HEK293 (cell line): ENCODE data around the gene MYO1D.

ENCODE experiments used
- CTCF ChIA-PET: fragments of 350-600 bp; formaldehyde crosslinking; extraction: SDS; loops from one replicate; lab custom pipeline; 2021; ENCODE audit warnings: antibody characterized with exemption; lab: Yijun Ruan, JAX
- POLR2A ChIA-PET: fragments of 300-600 bp; formaldehyde crosslinking; extraction: SDS; loops from one replicate; lab custom pipeline; 2020; ENCODE audit warnings: antibody characterized with exemption, inconsistent platforms; lab: Yijun Ruan, JAX
- H3K27ac ChIP-seq: fragments of 200-500 bp; sonication (Bioruptor generic); 2 replicates; pipeline ENCODE4 v1.5.1; 2014; ENCODE audit warnings: low read depth, low read length, control low read depth, inconsistent platforms; ENCODE audit errors: extremely low read depth
- H3K36me3 ChIP-seq, 2 experiments: fragments of 200-500 bp in 1 of 2; sonication (Bioruptor generic) in 1 of 2; 1 replicate in 1 of 2; 2 replicates in 1 of 2; pipeline ENCODE4 v1.5.1; 2014 to 2017; ENCODE audit warnings: inconsistent platforms in 2 of 2, low read length in 2 of 2; ENCODE audit not compliant: control insufficient read depth in 2 of 2, insufficient read depth in 1 of 2
- H3K4me1 ChIP-seq: fragments of 200-500 bp; sonication (Bioruptor generic); 2 replicates; pipeline ENCODE4 v1.5.1; 2014; ENCODE audit warnings: mild to moderate bottlenecking, low read length, inconsistent platforms; ENCODE audit not compliant: control insufficient read depth, insufficient read depth
- H3K4me3 ChIP-seq: 2 replicates; pipeline ENCODE4 v1.5.1; 2011; ENCODE audit warnings: low read depth, mild to moderate bottlenecking, control low read depth, low read length, moderate library complexity
- H3K9me3 ChIP-seq: fragments of 200-500 bp; sonication (Bioruptor generic); 2 replicates; pipeline ENCODE4 v1.5.1; 2014; ENCODE audit warnings: low read depth, low read length, inconsistent platforms; ENCODE audit not compliant: control insufficient read depth, insufficient read depth
- AEBP2 ChIP-seq: fragments of 450-650 bp; formaldehyde crosslinking; IDR thresholded peaks from 2 replicates; pipeline ENCODE4 v1.5.1; 2016; ENCODE audit warnings: missing biosample characterization, missing genetic modification characterization, borderline replicate concordance
- CTCF ChIP-seq: fragments of 450-650 bp; formaldehyde crosslinking; IDR thresholded peaks from 2 replicates; pipeline ENCODE4 v1.5.1; 2016; ENCODE audit warnings: missing biosample characterization, missing genetic modification characterization
- MZF1 ChIP-seq: fragments of 450-650 bp; formaldehyde crosslinking; IDR thresholded peaks from 2 replicates; pipeline ENCODE4 v1.5.1; 2017; ENCODE audit warnings: missing biosample characterization, missing genetic modification characterization, borderline replicate concordance
- REPIN1 ChIP-seq: fragments of 450-650 bp; formaldehyde crosslinking; IDR thresholded peaks from 2 replicates; pipeline ENCODE4 v1.5.1; 2017; ENCODE audit warnings: missing biosample characterization, missing genetic modification characterization, low read depth
- SALL2 ChIP-seq: fragments of 450-650 bp; formaldehyde crosslinking; IDR thresholded peaks from 2 replicates; pipeline ENCODE4 v1.5.0; 2017; ENCODE audit warnings: missing biosample characterization, mild to moderate bottlenecking, missing genetic modification characterization, borderline replicate concordance
- SP2 ChIP-seq: fragments of 450-650 bp; formaldehyde crosslinking; IDR thresholded peaks from 2 replicates; pipeline ENCODE4 v1.5.1; 2016; ENCODE audit warnings: missing biosample characterization, missing genetic modification characterization
- YY2 ChIP-seq: fragments of 450-650 bp; formaldehyde crosslinking; IDR thresholded peaks from 2 replicates; pipeline ENCODE4 v1.5.1; 2016; ENCODE audit warnings: missing biosample characterization, missing genetic modification characterization
- ZBTB44 ChIP-seq: fragments of 450-650 bp; IDR thresholded peaks from 2 replicates; pipeline ENCODE4 v1.5.1; 2018; ENCODE audit warnings: missing biosample characterization, mild to moderate bottlenecking, missing genetic modification characterization
- ZFHX2 ChIP-seq: fragments of 450-650 bp; formaldehyde crosslinking; conservative IDR thresholded peaks from 2 replicates; pipeline ENCODE4 v1.5.1; 2016; ENCODE audit warnings: missing biosample characterization, missing genetic modification characterization
- ZIC2 ChIP-seq: fragments of 450-650 bp; formaldehyde crosslinking; IDR thresholded peaks from 2 replicates; pipeline ENCODE4 v1.5.1; 2016; ENCODE audit warnings: missing biosample characterization, missing genetic modification characterization
- ZNF146 ChIP-seq: fragments of 450-650 bp; formaldehyde crosslinking; IDR thresholded peaks from 2 replicates; pipeline ENCODE4 v1.5.1; 2016; ENCODE audit warnings: missing biosample characterization, missing genetic modification characterization
- ZNF175 ChIP-seq: fragments of 450-650 bp; formaldehyde crosslinking; IDR thresholded peaks from 2 replicates; pipeline ENCODE4 v1.5.1; 2016; ENCODE audit warnings: missing biosample characterization, missing genetic modification characterization
- ZNF2 ChIP-seq: fragments of 450-650 bp; formaldehyde crosslinking; IDR thresholded peaks from 2 replicates; pipeline ENCODE4 v1.5.1; 2016; ENCODE audit warnings: missing biosample characterization, missing genetic modification characterization
- ZNF341 ChIP-seq: fragments of 450-650 bp; formaldehyde crosslinking; IDR thresholded peaks from 2 replicates; pipeline ENCODE4; 2016; ENCODE audit warnings: low read depth, missing biosample characterization, missing genetic modification characterization
- ZNF394 ChIP-seq: fragments of 450-650 bp; formaldehyde crosslinking; IDR thresholded peaks from 2 replicates; pipeline ENCODE4 v1.5.1; 2016; ENCODE audit warnings: missing biosample characterization, missing genetic modification characterization, mild to moderate bottlenecking, moderate library complexity, borderline replicate concordance
- ZNF433 ChIP-seq: fragments of 450-650 bp; formaldehyde crosslinking; IDR thresholded peaks from 2 replicates; pipeline ENCODE4 v1.5.1; 2016; ENCODE audit warnings: missing biosample characterization, missing genetic modification characterization, low read depth
- ZNF530 ChIP-seq: fragments of 450-650 bp; formaldehyde crosslinking; IDR thresholded peaks from 2 replicates; pipeline ENCODE4 v1.5.1; 2016; ENCODE audit warnings: low read depth, missing biosample characterization, missing genetic modification characterization
- ZNF555 ChIP-seq: fragments of 450-650 bp; formaldehyde crosslinking; conservative IDR thresholded peaks from 2 replicates; pipeline ENCODE4 v1.5.1; 2017; ENCODE audit warnings: missing biosample characterization, mild to moderate bottlenecking, missing genetic modification characterization, inconsistent platforms
- ZNF600 ChIP-seq: fragments of 450-650 bp; formaldehyde crosslinking; IDR thresholded peaks from 2 replicates; pipeline ENCODE4 v1.5.1; 2016; ENCODE audit warnings: missing biosample characterization, missing genetic modification characterization
- ZNF768 ChIP-seq: fragments of 450-650 bp; formaldehyde crosslinking; IDR thresholded peaks from 2 replicates; pipeline ENCODE4 v1.5.1; 2018; ENCODE audit warnings: missing biosample characterization, mild to moderate bottlenecking, missing genetic modification characterization
- ZNF777 ChIP-seq: fragments of 450-650 bp; formaldehyde crosslinking; IDR thresholded peaks from 2 replicates; pipeline ENCODE4 v1.5.1; 2017; ENCODE audit warnings: missing biosample characterization, missing genetic modification characterization, borderline replicate concordance
- ZNF843 ChIP-seq: fragments of 450-650 bp; formaldehyde crosslinking; IDR thresholded peaks from 2 replicates; pipeline ENCODE4 v1.5.1; 2016; ENCODE audit warnings: missing biosample characterization, missing genetic modification characterization
- ZSCAN30 ChIP-seq: fragments of 450-650 bp; IDR thresholded peaks from 2 replicates; pipeline ENCODE4 v1.5.1; 2018; ENCODE audit warnings: missing biosample characterization, mild to moderate bottlenecking, missing genetic modification characterization, moderate library complexity
- TF ChIP-seq, protein P1 (sequence below): fragments of 450-650 bp; formaldehyde crosslinking; IDR thresholded peaks from 2 replicates; pipeline ENCODE4 v1.5.1; 2016; ENCODE audit warnings: missing biosample characterization, missing genetic modification characterization
- TF ChIP-seq, protein P2 (sequence below): fragments of 450-650 bp; formaldehyde crosslinking; IDR thresholded peaks from 2 replicates; pipeline ENCODE4 v1.5.1; 2016; ENCODE audit warnings: missing biosample characterization, missing genetic modification characterization
- TF ChIP-seq, protein P3 (sequence below): IDR thresholded peaks from 2 replicates; pipeline ENCODE4 v1.6.1; 2011; ENCODE audit warnings: mild to moderate bottlenecking, low read depth, low read length, borderline replicate concordance

MYO1D gene

GRCh38 chr17:32491371-32492263, 385.3 kb downstream of the MYO1D start (continued):
- TF ChIP-seq, protein P1, sequence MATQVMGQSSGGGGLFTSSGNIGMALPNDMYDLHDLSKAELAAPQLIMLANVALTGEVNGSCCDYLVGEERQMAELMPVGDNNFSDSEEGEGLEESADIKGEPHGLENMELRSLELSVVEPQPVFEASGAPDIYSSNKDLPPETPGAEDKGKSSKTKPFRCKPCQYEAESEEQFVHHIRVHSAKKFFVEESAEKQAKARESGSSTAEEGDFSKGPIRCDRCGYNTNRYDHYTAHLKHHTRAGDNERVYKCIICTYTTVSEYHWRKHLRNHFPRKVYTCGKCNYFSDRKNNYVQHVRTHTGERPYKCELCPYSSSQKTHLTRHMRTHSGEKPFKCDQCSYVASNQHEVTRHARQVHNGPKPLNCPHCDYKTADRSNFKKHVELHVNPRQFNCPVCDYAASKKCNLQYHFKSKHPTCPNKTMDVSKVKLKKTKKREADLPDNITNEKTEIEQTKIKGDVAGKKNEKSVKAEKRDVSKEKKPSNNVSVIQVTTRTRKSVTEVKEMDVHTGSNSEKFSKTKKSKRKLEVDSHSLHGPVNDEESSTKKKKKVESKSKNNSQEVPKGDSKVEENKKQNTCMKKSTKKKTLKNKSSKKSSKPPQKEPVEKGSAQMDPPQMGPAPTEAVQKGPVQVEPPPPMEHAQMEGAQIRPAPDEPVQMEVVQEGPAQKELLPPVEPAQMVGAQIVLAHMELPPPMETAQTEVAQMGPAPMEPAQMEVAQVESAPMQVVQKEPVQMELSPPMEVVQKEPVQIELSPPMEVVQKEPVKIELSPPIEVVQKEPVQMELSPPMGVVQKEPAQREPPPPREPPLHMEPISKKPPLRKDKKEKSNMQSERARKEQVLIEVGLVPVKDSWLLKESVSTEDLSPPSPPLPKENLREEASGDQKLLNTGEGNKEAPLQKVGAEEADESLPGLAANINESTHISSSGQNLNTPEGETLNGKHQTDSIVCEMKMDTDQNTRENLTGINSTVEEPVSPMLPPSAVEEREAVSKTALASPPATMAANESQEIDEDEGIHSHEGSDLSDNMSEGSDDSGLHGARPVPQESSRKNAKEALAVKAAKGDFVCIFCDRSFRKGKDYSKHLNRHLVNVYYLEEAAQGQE, result no peak
- TF ChIP-seq ZBTB44 (tag by site-specific recombination) (no peak), ZNF843 (no peak), ZIC2 (tag by site-specific recombination) (peak; percentile 33; the same call in 1 of the 2 replicates), ZNF2 (tag by site-specific recombination) (no peak), ZNF777 (tag by site-specific recombination) (no peak), ZNF768 (no peak), ZNF341 (tag by site-specific recombination) (no peak), ZNF530 (tag by site-specific recombination) (no peak), ZNF394 (tag by site-specific recombination) (no peak), YY2 (tag by site-specific recombination) (no peak), ZNF175 (no peak), SALL2 (tag by site-specific recombination) (no peak), AEBP2 (tag by site-specific recombination) (no peak), ZNF433 (no peak), ZFHX2 (peak; percentile 68), ZNF146 (tag by site-specific recombination) (no peak)
- TF ChIP-seq, protein P2, sequence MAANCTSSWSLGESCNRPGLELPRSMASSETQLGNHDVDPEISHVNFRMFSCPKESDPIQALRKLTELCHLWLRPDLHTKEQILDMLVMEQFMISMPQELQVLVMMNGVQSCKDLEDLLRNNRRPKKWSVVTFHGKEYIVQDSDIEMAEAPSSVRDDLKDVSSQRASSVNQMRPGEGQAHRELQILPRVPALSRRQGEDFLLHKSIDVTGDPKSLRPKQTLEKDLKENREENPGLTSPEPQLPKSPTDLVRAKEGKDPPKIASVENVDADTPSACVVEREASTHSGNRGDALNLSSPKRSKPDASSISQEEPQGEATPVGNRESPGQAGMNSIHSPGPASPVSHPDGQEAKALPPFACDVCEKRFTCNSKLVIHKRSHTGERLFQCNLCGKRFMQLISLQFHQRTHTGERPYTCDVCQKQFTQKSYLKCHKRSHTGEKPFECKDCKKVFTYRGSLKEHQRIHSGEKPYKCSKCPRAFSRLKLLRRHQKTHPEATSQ (tag by site-specific recombination), result no peak

DNA sequence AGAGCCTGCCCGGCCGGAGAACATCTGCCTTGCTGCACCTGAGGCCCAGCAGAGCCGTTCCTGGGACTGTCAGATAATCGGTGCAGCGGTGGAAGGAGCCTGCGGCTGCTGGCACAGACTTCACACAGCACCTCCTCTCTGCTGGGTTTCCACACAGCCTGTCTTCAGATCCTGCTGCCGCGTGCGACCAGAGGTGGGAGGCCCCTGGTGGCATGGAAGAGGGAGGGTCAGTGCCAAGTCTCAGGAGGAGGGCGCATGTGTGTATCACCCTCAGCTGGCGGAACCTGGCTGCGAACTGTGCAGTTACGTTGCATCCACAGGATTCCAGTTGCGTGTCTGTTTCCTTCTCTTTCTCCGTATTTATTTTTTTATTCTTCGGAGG, 386.8 kb downstream of the MYO1D start:
- ChIA-PET POLR2A (no interaction called here), CTCF (interaction anchor here (1.4 kb wide), 1 partner anchor 28 kb away, joined by 5 read pairs; no protein-coding TSS in a partner anchor)
- H3K4me3 ChIP-seq, result no peak overlapping the region
- H3K4me1 ChIP-seq, result peaks cover 27% of the 10 kb centered on the region
- H3K27ac ChIP-seq, result no peak overlapping the region
- H3K9me3 ChIP-seq, result no peaks in the 10 kb centered on the region
- peaks cover 3 to 31% of the 10 kb centered on the region in 2 experiments; a peak in 2 of 3 replicates for H3K36me3 ChIP-seq
- TF ChIP-seq ZSCAN30 (tag by site-specific recombination) (no peak), REPIN1 (tag by site-specific recombination) (no peak), ZNF600 (tag by site-specific recombination) (peak; percentile 67), SP2 (tag by site-specific recombination) (peak; percentile 49), CTCF (tag by site-specific recombination) (peak; percentile 85), ZIC2 (tag by site-specific recombination) (peak; percentile 94), ZNF555 (tag by site-specific recombination) (no peak), MZF1 (tag by site-specific recombination) (no peak)
- TF ChIP-seq, protein P3, sequence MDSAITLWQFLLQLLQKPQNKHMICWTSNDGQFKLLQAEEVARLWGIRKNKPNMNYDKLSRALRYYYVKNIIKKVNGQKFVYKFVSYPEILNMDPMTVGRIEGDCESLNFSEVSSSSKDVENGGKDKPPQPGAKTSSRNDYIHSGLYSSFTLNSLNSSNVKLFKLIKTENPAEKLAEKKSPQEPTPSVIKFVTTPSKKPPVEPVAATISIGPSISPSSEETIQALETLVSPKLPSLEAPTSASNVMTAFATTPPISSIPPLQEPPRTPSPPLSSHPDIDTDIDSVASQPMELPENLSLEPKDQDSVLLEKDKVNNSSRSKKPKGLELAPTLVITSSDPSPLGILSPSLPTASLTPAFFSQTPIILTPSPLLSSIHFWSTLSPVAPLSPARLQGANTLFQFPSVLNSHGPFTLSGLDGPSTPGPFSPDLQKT, result no peak
